ENCODE data around the gene DEFB132.

GRCh38 chr20:227439-228105, 30.0 kb upstream of the DEFB132 start:
- TF ChIP-seq CTCF (conservative IDR thresholded peaks at IDR 0.05; ENCODE audit: low read depth, low read length) (no peak), EZH2 (IDR thresholded peaks at IDR 0.05; ENCODE audit: borderline replicate concordance, low read depth, low read length, poor library complexity, severe bottlenecking) (no peak)
